SKM-1 treated with dmso at 0.1 percent for 144 hours (cell line): ENCODE results near the gene HPSE2.
A peak's percentile ranks its signal among the peaks of the same experiment; 100 is the strongest.

Source experiments
- DNase-seq: peaks from one replicate; lab custom pipeline; 2025; ENCODE audit not compliant: unreplicated experiment; lab: John Stamatoyannopoulos, UW

Gene HPSE2

GRCh38 chr10:98696516-98696915 is 539.1 kb downstream of the HPSE2 start:
- DNase-seq: no peak

- no peak for DNase-seq
These were observed 540.8 kb downstream of the HPSE2 start for GRCh38 chr10:98694883-98695282.

DNA sequence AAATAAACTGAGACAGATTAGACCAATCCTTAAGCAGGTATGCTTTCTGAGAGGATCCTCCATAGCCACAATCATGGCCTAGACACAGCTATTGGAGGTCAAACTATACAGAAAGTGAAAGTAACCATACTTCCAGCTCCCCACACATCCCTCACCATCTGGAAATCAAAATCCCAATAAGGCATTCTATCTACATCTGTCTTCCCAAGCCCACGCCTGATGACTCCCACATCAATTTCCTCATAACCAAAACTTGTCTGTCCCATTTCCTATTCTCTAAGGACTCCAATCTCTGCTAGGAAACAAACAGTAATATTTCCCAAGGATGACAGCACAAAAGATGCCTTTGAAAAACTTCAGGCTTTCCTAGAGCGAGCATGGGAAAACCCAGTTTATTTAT is 541.6 kb downstream of the HPSE2 start:
- no peak for DNase-seq

DNA sequence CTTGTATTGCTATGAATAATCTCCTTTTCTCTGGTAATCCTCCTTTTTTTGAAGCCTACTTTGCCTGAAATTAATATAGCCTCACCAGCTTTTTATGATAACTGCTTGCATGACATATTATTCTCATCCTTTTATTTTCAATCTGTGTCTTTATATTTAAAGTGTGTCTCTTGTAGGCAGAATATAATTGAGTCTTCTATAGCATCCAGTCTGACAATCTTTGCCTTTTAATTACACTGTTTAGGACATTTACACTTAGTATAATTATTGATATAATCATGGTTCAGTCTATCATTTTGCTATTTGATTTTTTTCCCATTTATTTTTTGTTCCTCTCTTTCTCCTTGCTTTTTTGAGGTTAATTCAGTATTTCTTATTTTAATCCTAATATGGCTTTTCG is 548.0 kb downstream of the HPSE2 start:
- DNase-seq: no peak

GRCh38 chr10:98684019-98684899 is 551.4 kb downstream of the HPSE2 start:
- DNase-seq: no peak

- DNase-seq: peak; percentile 1
These were observed 558.8 kb downstream of the HPSE2 start for GRCh38 chr10:98676895-98677294.

DNA sequence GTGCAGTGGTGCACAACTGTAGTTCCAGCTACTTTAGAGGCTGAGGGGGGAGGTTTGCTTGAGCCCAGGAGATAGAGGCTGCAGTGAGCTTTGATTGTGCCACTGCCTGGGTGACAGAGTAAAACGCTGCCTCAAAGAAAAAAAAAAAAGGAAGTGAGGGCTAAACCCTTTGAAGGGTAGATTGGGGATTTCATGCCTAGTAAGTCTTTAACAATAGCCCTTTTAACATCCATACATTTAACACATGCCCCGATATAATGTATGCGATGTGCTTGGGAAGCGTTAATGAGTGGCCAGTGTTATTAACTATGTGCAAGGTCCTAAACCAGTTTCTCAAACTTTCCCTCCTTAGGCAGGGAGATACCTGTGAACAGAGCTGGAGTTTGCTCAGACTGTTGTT is 559.8 kb downstream of the HPSE2 start:
- DNase-seq: no peak

DNA sequence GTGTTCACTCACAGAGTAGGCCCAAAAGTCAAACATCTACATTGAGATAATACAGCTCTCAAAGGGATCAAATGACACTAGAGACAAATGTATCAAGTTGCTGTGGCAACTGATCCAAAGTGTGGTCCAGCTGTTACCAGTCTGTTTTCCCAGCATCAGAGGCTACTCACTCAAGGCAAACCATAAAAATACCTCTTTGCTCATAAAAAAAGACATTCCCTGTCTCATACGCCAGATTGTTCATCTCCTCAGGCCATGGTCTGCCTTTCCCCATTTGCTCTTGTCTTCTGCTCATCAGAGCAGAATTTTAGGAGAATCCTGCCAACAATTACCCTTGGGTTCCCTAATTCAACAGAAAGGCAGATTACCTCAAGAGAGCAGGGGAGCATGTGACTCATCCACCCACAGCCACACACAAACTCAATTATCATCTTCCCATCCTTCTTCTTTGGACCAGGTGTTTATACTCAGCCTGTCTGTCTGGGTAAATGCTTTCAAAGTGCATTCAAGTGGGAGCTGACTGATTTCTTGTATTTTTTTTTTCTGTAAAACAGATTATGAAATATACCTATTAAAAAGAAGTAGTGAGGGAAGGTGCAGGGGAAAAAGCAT is 562.4 kb downstream of the HPSE2 start:
- DNase-seq: no peak

DNA sequence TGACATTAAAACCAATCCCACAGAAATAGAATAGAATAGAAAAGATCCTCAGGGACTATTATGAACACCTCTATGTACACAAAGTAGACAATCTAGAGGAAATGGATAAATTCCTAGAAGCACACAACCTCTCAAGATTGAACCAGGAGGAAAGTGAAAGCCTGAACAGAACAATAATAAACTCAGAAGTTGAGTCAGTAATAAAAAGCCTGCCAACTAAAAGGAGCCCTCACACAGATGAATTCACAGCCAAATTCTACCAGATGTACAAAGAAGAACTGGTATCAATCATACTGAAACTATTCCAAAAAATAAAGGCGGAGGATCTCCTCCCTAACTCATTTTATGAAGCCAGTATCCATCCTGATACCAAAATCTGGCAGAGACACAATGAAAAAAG is 568.6 kb downstream of the HPSE2 start:
- no peak for DNase-seq

DNA sequence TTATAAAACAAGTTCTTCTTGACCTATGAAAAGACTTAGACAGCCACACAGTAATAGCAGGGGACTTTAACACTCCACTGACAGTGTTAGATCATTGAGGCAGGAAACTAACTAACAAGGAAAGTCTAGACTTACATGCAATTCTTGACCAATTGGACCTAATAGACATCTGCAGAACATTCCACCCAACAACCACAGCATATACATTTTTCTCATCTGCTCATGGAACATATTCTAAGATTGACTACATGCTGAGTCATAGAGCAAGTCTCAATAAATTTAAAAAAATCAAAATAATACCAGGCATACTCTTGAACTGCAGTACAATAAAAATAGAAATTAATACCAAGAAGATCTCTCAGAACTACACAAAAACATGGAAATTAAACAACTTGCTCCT is 569.4 kb downstream of the HPSE2 start:
- no peak for DNase-seq

GRCh38 chr10:98664329-98665042 is 571.2 kb downstream of the HPSE2 start:
- peak; percentile 26 for DNase-seq

DNA sequence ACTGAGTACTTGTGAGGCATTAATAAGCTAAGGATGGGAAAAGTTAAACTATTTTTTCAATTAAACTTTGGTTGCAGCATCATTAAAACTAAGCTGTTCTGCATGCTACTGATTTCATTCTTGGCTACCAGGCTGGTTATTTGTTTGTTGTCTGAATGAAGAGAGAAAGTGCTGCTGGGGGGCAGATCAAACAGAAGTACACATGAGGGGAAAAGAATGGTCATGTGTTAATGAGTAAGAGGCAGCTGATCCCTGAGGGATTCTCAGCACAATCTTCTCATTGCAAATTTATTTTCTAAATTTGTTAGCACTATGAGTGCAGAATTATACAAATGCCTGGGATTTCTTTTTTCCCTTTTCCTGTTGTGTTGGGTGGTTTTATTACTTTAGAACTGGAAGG is 575.7 kb downstream of the HPSE2 start:
- DNase-seq: no peak

DNA sequence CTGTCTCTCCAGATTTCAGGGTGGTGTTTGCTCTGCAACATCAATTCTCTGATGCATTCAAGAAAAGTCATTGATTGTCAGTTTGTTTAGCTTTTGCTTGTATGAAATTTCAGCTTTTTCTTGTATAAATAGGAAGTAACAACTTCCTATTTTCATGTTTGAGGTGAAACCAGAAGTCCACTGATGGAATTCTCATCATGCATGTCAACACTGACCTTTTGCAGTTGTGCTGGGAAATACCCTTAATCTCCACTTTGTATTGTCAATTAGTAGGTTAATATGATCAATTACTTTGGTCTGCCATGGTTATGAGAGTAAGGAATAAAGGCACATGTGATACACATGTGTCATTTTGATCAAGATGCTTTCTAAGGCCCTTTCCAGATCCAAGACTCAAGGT is 580.2 kb downstream of the HPSE2 start:
- no peak for DNase-seq

GRCh38 chr10:98649170-98649569 is 586.5 kb downstream of the HPSE2 start:
- DNase-seq: no peak

DNA sequence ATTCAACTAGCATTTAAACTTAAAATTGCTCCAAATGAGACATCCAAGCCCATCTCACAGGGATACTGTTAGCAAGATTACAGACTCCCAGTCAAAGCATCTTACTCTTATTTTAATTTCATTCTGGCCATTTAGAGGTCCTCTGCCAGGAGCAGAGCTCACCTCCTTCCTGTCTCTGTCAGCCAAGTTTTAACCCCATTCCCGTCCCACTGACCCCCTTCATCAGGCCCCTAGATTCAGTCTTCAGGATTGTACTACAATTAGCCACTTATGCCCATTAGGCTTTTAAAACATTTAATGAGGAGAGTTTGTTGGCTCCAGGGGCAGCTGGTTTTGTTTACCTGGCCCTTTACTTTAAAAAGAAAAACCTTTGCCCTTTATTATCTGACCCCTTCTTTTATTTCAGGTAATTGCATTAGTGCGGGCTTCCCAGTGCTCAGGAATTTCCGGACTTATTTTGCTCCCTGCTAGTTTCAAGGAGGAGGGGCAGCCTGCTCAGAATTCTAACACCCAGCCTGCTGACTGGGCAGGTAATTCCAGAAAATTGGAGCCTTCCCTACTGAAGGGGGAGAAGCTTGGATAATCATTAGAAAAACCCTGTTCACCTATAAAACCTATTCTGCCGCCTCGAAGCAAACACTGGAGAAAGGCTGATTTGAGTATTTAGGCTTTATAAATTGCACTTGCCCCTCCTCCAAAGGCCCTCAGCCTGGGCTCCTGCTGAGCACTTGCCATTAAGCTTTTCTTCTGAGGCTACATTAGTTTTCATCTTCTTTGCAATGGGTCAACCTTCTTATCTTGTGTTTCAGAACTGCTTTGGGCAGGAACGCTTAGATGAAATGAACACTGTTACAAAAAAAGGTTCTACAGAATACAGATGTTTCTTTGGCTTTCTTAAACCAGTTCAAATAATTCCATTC is 588.4 kb downstream of the HPSE2 start:
- no peak for DNase-seq

GRCh38 chr10:98644466-98644865 is 591.2 kb downstream of the HPSE2 start:
- no peak for DNase-seq

GRCh38 chr10:98642281-98642680 is 593.4 kb downstream of the HPSE2 start:
- DNase-seq: no peak

DNA sequence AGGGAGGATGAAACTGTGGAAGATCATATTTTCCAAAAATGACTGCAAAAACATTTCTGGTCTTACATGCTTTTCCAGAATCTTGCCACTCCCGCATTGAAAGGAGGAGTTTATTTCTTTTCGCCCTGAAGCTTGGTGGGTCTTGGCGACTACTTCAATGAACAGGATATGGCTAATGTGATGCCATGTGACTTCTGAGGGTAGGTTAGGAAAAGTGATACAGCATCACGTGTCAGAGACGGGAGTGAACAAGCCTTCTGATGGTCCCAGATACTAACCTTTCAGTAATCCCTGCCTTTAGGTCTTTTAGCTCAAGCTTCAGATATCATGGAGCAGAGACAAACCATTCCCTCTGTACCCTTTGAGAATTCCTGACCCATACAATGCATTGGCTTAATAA is 596.7 kb downstream of the HPSE2 start:
- no peak for DNase-seq

GRCh38 chr10:98636921-98637329 is 598.7 kb downstream of the HPSE2 start:
- DNase-seq: no peak

- DNase-seq: no peak
These were observed 603.0 kb downstream of the HPSE2 start for GRCh38 chr10:98632456-98633150.
